NCI-H1048 (cell line): ENCODE data around the gene NRAP.

Experiments used
- DNase-seq: peaks from one replicate; lab custom pipeline; 2025; lab: John Stamatoyannopoulos, UW

NRAP gene

DNA sequence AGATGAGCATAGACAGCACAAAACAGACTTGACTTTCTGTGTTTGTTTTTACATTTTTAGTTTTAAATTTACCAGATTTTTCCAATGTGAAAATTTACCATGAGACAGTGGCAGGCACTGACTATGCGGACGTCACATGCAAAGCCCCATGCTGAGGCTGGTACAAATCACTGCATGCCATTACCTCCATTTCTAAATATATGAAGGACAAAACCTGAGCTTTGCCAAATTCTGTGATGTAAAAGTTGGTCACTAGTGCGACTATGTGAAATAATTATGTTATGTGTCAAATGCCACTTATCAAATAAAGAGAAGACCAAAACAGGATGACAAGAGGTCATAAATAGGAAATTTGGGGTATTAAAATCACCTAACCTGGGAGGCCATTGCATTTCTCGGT, 22.1 kb downstream of the NRAP start:
- no peak for DNase-seq

DNA sequence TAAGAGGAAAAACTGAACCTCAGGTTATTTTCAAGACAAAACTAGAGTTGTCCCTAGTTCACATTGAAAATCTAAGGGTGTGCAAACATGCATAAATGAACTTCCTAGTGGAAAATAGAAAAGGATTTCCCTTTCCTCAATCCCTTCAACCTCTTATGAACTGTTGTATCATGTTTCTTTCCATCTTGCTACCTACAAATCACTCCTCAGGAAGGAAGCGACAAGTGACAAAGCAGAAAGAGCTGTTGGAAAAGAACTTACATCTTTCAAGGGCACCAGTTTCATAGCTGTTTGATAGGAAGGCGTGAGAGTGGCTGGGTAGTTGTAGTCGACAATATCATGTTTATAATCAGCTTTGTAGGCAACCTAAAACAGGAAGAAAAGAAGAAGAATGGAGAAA, 23.9 kb downstream of the NRAP start:
- no peak for DNase-seq

DNA sequence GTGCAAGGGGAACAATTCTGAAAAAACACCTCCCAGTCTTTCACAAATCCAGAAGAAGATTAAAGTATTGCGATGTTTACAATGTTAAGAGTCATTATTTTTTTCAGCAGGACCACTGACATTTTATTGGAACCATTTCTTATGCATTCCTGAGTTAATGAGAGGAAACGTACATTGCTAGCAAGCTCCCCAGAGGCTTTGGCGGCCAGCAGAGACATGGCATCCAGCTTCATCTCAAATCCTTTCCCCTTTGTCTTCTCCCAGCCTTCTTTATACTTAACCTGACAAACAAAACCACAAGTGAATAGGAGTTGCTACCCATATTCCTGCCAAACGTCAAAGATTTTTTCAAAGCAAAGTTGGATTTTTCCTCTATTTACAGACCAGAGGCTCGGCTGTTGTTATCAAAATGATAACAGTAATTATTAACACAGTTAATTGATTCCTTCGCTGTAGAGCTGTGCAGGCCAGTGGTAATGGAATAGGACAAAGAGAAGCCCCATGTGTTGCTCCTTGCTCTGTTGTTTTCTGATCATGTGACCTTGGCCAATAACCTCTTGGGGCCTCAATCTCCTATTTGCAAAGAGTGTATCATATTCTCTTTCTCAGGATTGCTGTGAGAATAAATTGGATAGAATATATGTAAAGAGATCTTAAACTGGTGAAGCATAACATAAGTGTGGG, 32.0 kb downstream of the NRAP start:
- DNase-seq, result no peak

DNA sequence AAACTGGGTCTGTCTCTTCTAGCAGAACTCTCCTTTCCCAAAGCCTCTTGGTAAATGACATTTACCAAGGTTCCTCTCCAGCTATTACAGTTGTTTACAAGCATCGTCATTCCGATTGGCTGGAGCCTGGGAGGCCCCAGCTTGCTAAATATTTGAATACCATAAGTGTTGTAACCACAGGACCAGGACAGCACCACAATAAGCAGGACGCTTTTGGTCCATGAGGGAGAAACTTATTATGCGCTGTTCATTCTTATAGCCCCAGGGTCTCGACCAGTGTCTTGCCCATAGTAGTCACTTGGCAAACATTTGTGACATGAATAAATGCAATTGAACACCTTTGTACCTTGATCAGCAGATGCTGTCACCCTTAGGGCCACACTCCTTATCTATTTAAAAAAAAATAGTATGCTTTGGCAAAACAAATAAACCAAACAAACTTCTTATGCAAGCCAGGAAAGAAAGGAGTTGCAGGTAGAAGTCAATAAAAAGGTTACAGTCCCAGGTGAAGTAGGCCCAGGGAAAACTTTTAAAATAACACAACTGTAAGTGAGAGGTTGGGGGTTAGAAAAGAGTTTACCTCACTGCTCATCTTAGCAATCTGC, 32.8 kb downstream of the NRAP start:
- no peak for DNase-seq

DNA sequence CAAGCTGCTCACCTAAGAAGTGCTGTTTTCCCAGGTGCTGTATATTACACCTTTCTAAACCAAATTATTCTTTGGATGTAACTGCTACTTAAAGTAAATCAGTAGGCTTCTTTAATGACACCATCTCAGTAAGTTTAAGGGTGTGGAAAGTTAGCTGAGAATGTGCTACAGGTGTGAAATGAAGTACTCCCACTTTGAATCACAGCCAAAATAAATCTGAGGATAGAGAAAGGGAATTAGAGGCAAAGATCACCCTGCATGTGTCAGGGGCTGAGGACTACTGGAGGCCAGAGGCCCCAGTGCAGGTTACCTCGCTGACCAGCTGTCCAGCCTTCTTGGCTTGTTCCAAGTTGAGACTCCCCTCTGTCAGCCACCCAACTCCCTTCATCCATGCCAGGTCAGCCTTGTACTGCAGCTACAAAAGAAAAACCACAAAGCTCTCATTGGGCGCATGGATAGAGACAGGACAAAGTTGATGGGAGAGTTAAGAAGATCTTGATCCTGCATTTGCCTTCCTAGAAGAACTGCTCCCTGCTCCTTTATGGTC, 35.2 kb downstream of the NRAP start:
- DNase-seq, result no peak

DNA sequence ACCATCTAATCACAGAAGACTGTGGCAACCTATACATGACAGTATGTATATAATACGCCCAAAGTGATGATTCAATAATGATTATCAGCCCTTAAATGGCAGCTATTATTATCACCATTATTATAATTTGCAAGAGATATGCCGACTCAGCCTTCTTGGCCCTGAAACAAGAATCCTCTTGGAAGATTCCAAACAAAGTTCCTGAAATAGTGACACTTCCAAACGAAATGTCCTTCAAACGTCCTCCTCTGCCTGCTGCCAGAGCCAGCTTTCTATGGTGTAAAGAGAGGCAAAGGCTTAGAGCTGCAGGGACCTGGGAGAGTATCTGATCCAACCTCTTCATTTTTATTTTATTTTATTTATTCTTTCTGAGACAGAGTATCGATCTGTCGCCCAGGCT, 36.0 kb downstream of the NRAP start:
- no peak for DNase-seq

DNA sequence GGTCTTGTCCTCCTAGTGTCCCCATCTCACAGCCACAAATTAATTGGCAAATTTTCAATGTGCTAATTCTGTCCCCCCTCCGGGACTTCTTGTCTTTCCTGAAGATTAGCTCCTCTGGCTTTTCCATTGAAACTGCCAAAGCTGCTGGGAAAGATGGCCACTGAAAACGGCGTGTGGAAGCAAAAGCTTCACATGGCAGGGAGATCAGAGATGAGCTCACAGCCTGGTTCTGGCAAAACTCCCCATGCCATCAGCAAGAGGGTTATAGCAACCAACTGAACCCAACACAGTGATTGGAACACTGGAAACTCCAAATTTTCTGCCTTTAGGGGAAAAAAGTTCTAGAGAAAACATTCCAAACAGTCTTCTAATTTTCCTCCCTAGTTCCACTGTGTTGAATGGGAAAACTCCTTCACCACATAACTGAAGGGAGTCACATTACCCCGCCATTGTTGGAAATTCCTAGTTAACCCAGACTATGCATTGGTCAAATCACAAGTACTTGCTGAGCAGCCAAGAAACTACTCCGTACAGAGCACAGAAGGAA, 37.0 kb downstream of the NRAP start:
- DNase-seq, result no peak

DNA sequence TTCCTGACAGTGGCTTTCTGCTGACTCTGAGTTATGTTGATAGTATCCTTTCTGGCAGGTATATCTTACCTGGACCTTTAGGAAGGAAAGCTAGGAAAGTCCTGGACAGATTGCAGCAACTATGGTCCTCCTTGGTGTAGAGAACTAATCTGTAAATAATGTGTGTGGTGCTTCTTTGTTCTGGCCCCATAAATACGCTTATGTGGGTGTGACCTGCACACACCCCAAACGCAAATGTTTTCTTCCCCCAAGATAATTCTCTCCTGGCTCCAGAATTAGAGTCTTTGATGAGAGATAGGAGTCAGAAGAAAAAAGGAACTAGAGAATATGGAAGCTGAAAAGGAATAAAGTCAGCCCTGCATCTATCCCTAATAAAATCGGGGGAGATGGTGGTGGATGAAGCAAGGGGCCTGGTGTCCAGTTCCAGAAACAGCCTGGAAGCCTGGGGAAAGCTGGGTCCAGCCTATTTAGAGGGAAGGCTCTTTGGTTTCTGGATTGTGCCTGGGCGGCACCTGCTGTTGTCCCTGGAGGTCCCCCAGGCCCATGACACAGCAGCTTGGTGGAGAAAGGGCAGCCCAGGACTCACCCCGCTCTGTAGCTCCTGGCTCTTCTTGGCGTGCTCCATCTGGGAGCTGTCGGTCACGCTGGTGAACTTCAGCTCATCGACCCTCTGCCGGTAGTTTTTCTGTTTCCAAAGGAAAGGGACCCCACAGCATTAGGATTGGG, 38.2 kb downstream of the NRAP start:
- DNase-seq, result no peak

DNA sequence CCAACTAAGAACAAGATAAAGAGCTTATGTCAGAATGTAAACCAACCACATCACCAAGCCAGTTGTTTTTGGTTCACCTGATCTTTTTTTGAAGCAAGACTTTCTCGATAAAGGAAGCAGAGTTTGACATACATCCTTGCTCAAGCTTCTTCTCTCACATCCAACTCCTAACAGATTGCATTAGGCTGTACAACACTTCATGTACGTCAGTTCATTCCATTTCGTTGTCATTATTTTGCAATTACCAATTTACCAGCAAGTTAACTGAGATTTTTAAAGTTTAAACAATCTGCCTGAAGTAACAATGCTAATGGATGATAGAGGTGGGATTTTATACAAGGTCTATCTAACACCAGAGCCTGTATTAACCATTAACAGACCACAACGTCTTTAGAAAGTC, 41.0 kb downstream of the NRAP start:
- DNase-seq, result no peak

DNA sequence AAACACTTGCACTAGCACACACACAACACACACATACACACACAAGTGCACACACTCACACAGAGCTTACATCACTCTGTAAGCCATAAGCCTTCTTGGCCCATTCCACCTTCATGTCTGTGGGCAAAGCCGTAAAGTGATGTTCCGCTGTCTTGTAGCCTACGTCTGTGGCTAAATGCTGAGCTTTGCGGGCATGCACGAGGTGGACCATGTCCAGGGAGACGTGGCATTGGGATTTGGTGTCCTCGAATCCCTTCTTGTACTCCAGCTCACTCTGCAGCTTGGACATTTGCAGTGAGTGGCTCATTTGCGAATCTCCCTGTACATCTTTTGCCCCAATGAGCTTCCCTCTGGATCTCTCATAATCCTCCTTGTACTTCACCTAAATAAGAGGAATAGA, 42.0 kb downstream of the NRAP start:
- no peak for DNase-seq

DNA sequence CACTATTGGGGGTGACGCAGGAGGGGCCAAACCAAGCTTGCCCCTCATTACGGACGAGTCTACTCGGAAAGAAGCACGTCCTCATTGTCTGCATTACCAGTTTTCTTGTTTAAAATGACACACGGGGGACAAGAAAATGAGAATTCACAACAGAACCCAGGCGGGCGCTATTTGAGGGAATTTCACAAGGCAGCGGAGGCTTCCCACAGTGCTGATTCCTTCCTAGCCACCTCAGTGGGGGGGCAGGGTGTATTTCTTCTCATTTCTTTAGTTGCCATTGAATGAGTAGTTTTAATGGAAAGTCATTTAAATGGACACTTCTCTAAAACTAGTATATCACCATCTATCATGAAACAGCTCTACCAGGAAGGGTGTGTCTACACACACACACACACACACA, 42.9 kb downstream of the NRAP start:
- DNase-seq, result no peak

DNA sequence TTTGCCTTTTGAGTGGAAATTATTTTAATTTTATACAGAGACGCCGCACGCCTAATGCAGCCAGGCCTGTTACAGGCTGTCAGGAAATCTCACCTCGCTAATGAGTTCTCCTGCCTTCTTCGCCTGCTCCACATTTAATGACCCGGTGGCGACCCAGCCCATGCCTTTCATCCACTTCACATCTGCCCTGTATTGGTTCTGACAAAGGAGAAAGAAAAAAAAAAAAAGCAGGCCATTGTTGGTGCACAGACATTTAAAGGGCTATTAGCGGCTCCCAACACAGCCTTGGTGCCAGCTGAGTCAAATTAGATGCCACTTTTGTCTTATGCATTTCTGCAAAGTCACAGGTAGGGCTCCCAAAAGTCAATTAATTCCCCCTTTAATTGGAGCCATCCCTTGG, 43.3 kb downstream of the NRAP start:
- DNase-seq, result no peak

DNA sequence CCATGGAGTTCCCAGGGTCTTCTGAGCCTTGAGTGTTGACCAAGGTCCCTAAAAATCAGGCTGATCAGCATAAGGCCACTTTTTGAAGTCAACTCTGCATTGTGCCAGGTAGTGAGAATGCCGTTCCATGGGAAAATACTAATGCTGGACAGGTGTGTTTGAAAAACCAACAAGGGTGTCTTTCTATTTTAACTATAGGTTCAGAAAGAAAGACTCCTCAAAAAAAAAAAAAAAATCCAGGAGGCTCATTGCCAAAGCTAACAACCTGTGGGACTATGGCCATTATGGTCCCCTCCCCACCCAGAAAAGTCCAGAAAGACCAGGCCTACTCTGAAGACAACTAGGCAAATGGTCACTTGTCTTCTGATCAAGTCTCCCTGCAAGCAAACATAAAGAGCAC, 44.4 kb downstream of the NRAP start:
- DNase-seq, result no peak

DNA sequence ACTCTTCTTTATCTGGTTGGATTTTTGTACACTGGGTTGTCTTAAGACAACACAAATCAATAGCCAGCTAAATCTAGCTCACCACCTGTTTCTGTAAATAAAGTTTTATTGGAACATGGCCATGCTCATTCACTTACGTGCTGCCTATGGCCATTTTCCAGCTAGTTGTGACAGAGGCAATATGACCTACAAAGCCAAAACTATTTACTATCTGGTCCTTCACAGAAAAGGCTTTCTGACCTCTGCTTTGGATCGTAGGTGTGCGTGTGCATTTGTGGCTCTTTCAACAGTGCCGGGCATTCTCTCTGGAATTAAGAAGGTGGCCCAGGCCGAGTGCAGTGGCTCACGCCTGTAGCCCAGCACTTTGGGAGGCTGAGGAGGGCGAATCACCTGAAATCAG, 45.5 kb downstream of the NRAP start:
- DNase-seq, result no peak

DNA sequence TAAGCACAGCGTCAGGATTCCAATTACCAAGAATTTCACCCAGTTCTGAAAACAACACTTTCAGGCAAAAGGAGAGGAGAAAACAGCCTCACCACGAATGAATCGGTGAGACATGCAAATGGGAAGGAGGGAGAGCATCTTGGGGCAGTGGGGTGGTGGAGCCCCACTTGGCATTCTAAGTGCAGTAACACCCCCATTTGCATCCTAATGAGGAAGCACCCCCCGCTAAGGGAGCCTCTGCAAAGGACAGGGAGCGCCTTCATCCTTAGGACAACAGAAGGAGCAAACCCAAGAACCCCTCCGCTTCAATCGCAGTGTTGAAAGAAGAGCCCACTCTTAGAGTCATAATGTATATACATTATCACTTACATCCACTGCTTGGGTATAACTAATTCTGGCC, 46.8 kb downstream of the NRAP start:
- DNase-seq, result no peak

DNA sequence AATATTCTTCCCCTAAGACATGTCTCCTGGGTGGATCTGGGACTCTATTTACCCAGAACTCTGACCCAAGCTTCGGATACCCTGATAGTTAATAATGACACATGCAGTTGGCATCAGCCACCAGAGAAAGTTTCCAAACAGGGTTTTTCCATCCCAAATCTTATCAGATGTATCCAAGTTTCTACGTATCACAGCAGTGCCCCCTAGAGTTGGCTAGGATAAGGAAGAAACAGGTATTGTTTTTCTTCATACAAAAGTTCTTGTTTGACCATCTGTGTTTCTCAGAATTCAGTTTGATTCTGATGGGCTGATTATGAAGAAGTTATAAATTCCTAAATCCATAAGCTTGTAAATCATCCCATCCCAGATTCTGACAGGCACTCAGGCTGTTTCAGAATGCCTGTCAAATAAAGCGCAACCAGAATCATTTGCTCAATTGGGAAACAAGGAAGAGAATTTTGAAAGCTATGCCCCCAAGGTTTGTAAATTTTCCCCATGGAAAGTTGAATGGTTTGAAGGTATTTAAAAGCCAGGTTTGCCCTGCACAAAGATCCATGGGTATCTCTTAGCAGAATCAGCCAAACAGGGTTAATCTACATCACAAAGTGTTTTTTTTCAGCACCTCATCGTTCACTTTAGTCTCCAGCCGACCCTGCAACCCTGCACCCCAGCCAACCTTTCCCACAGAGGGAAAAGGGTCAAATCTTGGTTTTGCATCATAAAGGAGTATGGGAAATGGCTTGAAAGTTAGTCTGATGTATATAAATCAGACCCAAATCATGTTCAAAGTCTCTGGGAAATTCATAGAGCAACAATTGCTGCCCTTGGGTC, 47.4 kb downstream of the NRAP start:
- no peak for DNase-seq

DNA sequence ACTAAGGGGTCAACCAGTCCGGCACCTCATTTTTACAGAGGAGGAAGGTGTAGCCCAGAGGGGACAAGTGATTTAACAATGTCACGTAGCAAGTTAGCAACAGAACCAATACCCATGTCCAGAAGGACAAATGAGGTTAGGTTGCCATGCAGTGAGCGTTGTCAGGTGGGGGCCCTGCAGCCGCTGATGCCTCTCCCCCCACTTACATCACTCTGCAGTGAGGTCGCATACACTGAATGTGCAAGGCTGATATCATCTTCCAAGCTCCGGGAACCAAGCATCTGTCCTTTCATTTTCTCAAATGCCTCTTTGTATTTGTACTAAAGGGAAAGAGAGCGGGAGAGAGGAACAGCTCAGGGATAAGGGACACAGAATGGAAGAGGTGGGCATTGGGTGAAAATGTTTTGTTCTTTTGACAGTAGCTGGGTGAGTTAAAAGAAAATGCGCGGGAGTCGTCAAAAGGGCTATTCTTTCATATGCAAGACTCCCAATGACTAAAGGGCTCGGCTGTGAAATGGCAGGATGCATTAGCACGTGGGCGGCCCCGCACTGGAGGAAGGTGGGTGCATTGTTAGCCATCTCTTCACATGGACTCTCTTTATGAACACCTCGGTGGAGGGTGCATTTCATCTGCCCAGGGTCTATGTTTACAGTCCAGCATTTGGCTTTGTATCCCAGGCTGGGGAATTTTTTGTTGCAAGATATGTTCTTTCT, 49.7 kb downstream of the NRAP start:
- no peak for DNase-seq

DNA sequence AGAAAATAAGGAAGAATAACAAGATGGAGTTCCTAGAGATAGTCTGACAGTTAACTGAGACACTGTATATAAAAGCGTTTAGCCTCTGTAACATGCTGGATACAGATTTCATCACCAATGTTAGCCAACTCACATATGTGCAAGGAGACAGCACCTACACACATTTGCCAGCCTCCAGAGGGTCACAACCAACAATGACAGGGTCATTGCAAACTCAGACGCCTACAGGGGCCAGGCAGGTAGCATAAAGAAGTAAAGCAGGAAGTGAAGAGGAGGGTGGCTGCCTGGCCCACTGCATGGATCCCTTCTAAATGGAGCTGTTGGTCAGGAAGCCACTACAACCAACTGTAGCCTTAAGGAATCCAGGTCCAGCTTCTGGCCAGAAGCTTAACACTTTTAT, 50.4 kb downstream of the NRAP start:
- no peak for DNase-seq

DNA sequence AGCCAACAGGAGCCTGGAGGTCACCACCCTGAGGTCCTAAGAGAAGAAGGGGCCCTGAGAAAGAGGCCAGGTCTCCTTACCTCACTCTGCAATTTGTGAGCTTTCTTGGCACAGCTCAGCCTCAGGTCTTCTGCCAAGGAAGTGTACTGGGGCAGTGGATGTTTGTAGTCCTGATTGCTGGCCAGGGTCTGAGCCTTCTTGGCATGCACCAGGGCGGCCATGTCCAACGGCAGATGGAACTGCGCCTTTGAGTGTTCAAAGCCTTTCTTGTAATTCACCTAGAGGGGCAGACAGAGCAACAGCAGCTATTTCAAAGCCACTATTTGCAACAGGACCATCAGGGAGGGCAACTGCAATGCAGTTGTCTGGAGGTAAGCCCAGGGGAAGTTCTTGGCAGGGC, 51.7 kb downstream of the NRAP start:
- no peak for DNase-seq

DNA sequence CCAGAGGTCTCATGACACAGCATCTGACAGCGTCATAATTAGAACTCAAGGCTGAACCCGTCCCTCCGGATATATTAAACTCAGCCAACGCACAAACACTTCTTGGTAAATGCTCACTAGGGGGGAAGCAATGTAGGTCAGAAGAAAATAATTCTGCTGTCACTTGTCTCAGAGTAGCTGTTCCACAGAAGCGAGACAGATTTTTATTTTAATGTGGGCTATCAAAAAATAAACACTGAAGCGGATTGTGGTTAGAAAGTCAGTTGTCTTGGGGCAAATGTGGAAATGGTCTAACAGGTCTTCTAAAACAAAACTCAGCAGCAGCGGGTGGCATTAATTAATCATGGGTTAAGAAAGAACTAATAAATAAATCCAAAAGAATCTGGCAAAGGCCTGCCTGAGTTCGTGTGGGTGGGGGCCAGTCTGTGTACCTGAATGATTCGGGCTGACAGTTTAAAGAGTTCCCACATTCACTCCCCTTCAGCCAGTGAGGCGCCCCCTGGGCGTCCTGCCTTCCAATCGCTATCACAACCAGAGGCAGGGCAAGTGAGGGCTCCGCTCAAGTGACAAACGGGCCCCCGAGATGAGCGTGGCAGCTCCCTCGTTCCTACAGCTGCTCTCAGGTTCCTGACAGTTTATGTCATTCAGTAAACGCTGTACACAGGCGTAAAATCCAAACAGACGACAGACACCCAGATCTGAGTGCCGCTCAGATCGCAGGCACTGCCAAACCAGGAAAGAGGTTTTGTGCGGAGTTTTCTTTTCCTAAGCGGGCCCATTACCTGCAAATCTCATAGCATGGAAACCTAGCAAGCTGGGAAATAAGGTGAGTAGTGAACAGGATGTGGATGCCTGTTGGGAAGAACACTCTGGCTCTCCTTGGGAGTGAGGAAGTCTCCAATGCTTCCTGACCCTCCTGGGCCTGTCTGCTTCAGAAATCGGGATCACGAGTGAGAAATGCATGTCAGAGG, 52.9 kb downstream of the NRAP start:
- DNase-seq, result no peak
